Fibroblast of skin of right quadriceps (primary cell): Measurements from ENCODE around the gene ZSWIM6.

Experiments
- DNase-seq: peaks from one replicate; pipeline ENCODE4 v3.0.0-alpha.2; 2013

Gene ZSWIM6

DNA sequence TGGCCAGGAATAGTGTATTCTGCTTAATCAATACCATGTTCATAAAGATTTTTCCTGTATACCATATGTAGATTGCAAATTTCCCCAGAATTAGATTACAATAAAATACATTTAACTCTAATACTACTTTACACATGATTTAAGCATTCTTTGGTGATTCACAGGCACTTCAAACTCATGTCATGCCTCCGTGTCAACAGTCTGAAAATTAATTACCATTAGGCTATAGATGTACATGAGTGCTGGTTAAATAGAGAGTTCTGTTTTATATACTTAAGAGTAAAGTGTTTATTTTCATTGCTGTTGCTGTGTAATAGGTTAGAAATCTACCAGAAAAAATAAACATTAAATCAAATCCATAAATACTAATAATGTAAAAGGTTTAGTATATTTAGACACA is 159.8 kb downstream of the ZSWIM6 start:
- DNase-seq = peak; percentile 63

DNA sequence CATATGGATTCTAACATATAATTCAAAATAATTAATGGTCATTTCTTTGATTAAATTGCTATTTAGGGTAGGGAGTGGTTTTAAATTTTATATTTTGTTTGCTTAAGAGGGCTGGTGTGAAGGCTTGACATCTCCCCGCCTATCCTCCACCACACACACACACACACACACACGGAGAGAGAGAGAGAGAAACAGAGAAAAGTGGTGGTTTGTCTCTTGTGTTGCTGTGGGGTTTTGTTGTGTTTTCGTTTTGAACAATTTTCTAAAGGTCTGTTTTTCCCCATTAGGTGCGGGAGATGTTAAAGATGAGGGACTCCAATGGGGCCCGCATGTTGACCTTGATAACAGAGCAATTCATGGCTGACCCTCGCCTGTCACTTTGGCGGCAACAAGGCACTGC is 161.9 kb downstream of the ZSWIM6 start:
- no peak for DNase-seq

DNA sequence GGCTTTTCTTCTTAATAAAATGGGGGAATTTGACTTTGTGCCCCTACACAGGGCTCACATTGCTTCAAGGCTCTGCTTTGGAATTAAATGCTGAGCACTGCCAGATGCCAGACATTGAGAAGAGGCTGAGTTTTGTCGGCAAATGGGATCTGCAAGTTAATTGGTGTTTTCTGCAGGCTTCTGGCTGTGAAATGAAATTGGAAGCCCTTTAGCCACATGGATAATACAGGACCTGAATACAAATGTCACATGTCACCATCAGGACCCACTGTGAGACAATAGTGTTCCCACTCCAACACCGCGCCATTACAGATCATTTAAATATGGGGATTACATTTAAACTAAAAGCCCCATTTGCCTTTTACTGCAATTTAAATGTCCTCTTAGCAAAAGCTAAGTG is 164.4 kb downstream of the ZSWIM6 start:
- no peak for DNase-seq

DNA sequence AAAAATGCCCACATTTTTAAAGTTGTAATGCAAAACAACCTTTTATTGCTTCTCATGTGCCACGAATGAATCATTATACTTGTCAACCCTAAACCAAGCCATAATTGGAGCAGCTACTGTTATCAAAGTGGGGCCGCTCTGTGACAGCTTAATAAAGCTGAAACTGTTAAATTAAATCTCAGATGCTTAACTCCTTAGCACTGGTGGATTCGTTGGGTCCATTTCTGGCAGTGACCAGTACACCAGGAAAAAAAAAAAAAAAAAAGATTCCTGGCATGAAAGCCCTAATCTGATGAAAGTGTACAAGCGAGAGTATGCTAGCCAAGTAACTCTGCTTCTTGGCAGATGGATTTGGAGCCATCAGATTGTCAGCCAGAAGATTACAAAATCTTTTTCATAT is 164.8 kb downstream of the ZSWIM6 start:
- no peak for DNase-seq

DNA sequence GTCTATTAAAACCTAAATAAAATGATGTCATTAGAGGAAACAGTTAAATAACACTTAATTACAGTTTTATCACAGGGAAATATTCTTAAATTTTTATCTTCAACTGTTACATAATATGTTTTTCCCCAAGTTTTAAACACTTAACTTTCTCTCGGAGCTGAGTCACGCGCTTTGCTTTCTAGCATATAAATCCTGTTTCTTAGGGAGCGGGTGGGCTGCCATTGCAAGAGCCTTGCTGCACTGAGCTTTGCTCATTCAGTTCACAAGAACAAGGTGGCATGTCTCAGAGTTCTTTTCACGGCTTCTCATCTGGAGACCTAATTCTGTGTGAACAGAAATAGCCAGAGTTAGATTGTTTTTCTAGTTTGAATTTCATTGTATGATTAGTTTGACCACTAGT is 166.1 kb downstream of the ZSWIM6 start:
- no peak for DNase-seq

DNA sequence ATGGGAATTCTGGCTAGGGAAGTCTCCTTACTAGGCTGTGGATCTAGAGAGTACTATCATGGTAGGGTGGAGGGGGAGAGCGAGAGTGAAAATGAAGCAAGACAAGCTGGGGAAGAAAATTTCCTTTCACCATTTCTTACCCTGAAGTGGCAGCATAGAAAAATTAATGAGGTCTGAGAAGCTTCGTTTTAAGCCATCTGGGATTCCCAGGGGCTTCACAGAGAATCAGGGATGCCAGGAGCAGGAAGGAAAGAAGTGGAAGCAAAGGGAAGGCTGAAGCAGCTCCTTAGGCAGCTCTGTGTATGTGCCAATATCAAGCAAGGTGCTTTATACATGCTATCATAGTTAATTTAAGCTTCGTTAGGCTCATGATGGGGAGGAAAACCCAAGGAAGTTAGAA is 169.9 kb downstream of the ZSWIM6 start:
- DNase-seq = no peak

DNA sequence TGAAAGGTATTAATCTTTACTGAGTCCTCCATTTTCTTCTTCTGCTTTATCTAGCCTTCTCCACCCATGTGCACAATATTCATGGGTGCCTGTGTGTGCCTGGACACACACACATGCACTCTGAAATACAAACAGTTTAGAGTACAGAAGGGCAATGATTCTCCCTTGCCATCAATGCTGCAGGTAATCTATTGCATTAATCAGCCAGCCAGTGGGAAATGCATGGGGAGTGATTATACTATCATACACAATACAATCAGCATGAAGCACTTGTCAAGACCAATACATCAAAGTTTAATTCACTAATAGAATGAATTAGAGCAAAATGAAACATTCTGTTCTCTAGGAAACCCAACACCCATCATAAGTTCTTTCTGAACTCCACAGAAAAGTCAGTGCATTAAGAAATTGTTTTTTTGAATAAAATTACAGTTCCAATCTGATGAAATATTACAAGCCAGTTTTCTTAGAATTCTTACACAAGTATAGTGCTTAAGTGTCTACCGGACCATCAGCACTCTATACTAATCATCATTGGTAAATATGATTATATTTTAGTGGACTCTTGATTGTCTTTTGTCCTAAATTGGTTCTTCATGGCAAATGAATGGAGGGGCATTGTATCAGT is 172.2 kb downstream of the ZSWIM6 start:
- no peak for DNase-seq

DNA sequence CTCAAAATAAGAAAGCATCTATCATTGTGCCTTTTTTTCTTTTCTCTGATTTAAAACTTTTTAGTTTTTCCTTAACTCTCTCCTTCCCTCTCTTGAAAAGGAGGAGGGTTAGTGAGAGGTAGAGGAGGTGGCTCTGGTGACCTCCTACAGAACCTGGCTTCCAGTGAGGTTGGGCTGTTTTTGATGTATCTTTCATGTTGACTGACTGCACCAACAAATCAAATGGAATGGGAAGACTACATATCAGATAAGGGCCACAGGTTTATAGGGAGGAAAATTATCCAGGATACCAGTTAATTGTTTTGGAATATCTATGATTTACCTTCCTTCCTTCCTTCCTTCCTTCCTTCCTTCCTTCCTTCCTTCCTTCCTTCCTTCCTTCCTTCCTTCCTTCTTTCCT is 173.2 kb downstream of the ZSWIM6 start:
- DNase-seq = no peak

DNA sequence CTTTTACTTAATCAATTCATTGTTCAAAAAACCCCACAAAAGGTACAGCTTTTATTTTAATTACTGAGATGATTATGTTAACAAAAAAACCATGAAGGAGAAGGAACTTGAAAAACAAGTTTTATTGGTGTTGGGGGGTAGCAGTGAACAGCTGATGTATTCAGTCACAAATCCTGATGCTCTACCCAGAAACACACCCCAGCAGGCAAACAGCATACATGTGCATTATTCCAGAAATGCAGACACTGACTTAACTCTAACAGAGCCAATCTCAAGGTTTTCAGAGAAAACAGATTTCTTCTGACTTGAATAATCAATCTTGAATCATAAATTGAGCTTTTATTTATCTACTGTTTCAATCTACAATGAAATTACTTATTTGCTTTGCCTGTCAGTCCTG is 175.2 kb downstream of the ZSWIM6 start:
- no peak for DNase-seq

DNA sequence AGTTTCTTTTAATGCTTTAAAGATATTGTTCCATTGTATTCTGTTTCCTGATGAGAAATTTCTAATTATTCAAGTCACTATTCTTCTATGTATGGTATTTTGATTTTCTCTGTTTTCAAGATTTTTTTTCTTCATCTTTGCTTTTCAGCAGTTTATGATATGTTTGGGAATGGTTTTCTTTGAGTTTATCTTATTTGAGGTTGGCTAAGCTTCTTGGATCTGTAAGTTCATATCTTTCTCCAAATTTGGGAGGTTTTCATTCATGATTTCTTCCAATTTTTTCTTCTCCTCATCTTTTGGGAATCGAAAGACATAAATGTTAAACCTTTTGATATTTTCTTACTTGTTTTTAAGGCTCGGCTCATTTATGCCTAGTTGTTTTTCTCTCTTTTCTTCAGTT is 184.9 kb downstream of the ZSWIM6 start:
- DNase-seq = no peak

DNA sequence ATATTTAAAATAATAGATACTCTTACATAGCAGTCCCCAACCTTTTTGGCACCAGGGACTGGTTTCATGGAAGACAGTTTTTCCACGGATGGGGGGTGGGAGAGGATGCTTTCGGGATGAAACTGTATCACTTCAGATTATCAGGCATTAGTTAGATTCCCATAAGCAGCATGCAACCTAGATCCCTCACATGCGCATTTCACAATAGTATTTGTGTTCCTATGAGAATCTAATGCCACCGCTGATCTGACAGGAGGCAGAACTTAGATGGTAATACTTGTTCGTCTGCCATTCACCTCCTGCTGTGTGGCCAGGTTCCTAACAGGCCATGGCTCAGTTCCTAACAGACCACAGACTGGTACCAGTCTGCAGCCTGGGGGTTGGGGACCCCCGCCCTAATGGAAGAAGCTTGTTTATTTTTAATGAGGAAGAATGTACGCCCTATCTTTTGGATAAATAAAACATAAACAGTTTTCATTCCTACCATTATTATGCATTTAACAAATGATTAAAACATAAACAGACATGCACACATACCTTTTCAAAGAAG is 187.7 kb downstream of the ZSWIM6 start:
- no peak for DNase-seq

DNA sequence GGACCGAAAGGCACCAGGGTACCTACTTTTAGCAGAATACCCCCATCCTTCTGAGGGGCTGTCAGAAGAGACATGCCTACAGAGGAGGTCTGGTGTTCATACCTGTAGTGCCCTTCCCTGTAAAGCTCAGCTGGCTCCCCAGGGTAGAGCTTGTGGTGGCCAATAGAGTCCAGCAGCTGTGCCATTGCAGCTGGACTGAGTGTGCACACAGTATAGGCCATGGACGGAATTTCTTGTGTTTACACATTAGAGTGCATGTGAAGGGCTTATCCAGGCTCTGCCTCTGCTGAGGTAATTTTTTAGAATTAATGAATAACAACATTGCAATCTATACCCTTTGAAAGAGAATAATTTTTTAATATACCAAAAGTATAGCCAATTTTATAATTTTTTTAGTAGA is 191.0 kb downstream of the ZSWIM6 start:
- no peak for DNase-seq

DNA sequence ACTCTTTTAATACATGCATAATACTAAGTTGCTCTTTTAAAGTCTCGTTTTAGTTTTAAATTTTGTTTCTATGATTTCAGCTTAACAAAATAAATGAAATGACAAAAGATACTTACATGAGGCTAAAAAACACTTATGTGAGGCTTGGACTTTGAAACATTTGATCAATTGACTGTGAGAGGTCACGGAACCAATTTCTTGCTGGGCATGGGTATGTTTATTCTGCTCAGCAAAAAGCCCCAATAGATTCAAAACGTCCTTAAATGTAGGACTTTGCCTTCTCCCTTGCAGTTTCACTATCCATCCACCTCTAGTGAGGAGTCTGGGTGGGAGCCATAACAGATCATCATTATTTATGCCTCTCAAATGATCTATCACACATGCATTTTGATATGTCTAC is 191.9 kb downstream of the ZSWIM6 start:
- no peak for DNase-seq

DNA sequence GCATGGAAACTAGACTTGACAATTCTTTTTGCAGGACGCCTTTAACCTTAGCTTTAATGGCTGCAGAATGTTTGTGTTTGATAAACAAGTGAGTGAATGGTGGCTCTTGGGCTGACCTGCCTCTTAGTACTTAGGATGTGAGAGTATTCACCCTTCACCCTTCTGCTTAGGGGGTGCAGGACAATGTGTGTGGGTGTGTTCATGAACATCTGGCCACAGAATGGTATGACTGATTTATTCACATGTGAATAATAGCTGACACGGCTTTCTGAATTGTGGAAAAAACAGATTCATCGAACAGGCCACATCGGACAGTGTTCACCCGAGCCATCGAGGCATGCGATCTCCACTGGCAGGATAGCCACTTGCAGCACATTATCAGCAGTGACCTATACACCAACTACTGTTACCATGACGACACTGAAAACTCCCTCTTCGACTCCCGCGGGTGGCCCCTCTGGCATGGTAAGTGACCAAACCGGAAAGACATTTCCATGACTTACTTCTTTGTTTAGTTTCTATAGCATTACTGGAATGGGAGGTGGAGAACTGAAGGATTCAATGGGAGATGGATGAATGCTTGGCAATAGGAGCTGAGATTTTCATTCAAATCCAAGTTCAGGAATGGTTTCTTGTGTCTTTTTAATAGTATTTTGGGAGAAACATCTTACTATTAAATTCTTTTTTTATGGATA is 193.6 kb downstream of the ZSWIM6 start:
- no peak for DNase-seq

DNA sequence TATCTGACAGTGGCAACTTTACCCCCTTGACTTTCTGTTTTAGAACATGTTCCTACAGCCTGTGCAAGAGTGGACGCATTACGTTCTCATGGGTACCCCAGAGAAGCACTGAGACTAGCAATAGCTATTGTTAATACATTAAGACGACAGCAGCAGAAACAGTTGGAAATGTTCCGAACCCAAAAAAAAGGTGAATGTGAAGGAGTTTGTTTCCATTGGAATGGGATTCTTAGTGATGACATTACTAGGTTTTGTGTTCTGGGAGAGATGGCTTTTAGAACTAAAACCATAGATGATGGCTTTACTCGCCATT is 194.1 kb downstream of the ZSWIM6 start:
- DNase-seq = no peak

DNA sequence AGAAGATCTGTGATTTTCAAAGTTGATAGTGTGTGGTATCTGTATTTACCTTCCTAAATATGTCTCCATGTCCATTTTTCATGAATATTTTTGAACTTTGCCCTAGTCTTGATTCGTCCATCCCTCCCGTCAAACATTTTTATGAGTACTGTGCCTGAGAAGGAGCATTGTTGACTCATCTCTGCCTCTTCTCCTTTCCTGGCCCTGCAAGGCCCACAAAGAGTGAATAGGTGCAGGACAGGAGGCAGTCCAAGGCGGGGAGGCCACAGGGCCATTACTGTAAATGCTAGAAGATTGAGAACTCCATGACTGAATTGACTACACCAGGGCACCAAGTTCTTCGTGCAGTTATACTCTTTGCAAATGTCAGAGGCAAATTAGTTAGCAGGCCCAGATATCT is 200.9 kb downstream of the ZSWIM6 start:
- DNase-seq = no peak

DNA sequence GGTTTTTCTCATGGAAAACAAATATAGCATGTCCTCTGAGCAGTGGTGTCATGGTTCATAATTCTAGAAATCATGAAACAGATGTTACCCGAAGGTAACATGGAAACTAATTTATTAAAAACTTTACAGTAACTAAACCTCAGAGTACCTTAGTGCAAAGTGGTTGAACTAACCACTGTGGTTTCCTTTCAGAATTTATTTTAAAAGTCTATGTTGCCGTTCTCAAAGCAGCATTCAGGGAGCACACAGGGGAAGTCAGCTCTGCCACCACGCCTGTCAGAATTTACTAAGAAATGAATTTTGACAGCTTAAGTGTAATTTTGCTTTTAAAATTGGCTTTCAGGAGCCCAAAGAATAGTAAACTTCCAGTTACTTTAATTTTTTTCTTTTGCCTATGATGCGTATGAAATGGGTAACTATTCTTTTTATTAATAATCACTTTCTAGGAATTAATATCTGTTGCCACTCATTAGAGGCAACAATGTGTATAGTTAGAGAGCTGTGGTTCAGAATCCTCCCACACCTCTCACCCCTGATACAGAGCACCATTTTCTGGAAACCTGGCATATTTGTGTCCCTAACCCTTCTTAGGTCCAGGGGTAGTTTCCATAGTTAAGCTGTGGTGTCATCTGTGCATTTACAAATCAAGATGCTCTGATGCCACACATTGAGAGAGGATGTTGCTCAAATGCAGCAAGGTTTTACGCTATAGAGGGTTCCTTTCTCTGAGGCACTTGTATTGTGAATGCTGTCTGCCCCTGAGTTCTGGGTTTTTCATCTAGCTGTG is 202.6 kb downstream of the ZSWIM6 start:
- no peak for DNase-seq

DNA sequence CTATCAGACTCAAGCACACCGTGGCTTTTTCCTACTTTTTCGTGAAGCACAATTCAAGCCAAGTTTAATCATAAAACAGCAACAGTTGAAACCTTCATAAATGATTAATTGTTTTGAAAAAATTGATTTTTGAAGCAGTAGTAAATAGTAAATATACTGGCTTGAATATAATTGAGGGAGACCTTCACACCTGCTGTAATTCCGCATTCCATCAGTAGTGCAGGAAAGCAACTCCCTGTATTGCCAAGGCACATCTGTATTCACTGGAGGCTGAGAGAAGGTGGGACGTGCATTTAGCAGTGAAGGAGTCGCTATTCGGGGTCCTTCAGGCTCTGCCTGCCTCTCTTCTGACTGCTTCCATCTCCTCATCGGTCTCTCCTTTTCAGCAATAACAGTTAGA is 203.8 kb downstream of the ZSWIM6 start:
- DNase-seq = no peak

DNA sequence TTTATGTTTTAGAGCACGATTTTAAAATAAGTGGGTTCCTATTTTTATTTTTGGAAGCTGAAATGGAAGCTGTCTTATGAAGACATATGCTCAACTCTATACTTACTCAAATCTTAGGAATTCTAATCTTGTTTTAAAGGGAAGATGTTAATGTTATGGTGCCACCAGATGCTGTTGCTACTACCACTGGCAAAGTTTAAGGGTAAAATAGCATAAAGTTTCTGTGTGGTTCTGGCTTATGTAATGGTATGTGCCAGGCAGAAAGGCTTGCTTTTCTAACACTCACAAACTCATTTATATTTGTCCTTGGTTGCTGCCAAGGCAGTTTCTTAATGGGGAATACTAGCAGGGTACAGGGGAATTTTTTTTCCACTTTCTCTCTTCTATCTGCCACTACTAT is 204.9 kb downstream of the ZSWIM6 start:
- DNase-seq = no peak

DNA sequence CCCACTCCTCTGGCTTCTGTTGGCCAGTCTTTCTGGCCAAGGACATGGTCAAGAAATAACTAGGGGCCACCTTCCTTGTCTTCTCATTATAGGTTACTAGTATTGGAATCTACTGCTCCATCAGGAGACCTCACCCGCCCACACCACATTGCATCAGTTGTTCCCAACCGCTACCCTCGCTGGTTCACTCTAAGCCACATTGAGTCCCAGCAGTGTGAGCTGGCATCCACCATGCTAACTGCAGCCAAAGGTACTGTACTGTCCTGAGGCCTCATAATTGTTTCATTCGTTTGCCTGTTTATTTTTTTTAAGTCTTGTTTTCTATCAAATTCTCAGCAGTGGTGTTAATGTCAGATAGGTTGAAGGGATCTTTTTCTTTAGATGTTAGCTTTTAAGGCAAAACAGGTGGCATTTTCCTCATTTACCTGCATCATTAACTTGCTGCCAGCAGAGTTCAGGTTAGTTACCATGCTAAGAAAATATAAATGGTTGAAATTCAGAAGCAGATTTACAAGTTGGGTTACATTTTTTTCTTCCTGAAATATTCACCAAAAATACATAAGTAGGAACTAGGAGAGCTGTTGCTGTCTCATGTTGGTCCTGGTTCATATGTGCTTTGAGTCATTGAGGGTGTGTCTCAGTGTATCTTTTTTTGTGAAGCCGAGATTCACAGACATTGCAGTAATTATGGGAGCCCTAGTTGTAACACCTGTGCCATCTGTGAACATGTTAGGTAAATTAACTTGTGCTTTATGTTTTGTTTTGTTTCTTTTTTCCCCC is 206.9 kb downstream of the ZSWIM6 start:
- no peak for DNase-seq

DNA sequence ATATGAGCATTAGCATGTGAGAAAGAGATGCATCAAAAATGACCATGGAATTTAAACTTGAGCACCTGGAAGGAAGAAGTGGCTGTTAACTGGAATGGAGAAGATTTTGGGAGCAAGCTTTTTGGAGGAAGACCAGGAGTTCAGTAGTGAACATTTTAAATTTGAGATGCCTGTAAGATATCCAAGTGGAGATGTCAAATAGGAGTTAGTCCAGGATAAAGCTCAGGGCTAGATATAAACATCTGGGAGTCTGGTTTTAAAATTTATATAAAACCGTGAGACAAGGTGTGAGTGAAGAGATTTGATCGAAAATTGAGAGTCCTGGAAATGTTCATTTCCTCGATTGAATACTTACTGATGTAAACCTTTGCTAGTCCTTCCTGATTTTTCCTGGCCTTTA is 217.5 kb downstream of the ZSWIM6 start:
- DNase-seq = no peak

DNA sequence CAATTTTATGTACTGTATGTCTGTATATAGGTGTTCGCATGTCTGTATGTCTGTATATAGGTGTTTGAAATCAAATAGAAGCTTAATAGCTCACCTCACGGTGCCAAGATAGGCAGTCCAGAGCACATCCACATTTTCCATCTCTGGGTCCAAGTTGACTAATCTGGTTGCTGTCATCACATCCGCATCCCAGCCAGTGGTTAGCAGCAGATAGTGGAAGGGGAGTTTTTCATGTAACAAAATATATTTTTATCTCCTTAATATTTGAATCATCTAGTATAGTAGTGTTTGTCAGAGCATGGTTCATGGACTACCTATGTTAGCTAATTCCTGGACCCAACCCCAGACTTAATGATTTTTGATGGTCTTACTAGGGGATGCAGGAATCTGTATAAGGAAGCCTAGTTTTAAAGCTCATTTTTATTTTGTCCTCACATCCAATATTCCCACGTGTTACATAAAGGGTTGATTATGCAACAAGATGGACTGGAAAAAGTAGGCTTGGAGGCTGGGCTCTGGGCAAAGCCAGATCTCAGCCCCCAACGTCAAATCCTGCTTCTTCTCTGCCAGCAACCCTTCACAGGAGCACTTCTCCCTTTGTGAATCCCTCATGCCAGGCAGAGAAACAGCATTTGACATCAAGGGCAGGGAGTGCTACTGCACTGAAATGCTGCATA is 219.7 kb downstream of the ZSWIM6 start:
- no peak for DNase-seq

DNA sequence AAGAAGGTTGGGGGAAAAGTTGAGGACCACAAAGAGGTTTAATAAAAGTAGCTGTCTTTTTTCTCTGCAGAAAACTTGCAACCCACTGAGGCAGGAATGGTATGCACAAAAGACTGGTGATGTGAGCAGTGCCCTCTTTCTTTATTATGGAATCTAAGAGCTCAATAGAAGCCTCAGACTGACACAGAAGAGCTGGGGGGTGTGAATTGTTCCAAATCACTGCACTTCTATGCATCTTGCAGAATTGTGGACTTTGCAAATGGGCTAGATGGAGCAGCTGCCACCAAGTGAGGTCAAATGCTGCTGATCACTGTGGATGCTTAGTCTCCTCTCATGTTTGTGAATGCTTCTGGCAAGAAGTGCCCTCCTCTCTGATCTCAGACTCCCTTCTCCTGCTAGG is 227.1 kb downstream of the ZSWIM6 start:
- DNase-seq = no peak
